ENCODE results near the gene BARD1. TPM values are rescaled to one million over a fixed set of nuclear protein-coding genes. Genes with fewer than 3 reads are reported as not detected.
"Not testable (repeated sequence)": the region's sequence is repeated elsewhere in the genome, so short reads cannot be mapped to it uniquely, and the experiment has no call there.

The BARD1 gene
- polyA plus RNA-seq, 4 donors: 0.81 to 8.6 (median 2.1) TPM

- FAIRE-seq; H3K4me1 ChIP-seq (ENCODE audit: control insufficient read depth in 3 of 3, insufficient read depth in 2 of 3, low read depth in 1 of 3, low read length in 2 of 3); H3K27me3 ChIP-seq (ENCODE audit: control insufficient read depth in 3 of 3, insufficient read depth in 3 of 3, low read length in 3 of 3); H3K36me3 ChIP-seq (ENCODE audit: control insufficient read depth in 3 of 3, insufficient read depth in 2 of 3, low read depth in 1 of 3, low read length in 3 of 3); H3K27ac ChIP-seq (ENCODE audit: low read depth in 1 of 3, low read length in 2 of 3); H3K9me3 ChIP-seq (ENCODE audit: control insufficient read depth in 2 of 2, insufficient read depth in 1 of 2, low read depth in 1 of 2, low read length in 1 of 2); H3K4me3 ChIP-seq (ENCODE audit: low read depth in 1 of 3, low read length in 3 of 3): not testable (repeated sequence)
- 2 to 14% (median 12%) methylated on average over 4 of the region's 12 CpGs for WGBS, 3 donors
- DNase-seq: peak in 1 of 2 donors; percentile 5
Observed at GRCh38 chr2:214683557-214683956, 125.9 kb downstream of the BARD1 start.

- FAIRE-seq (no peak), DNase-seq (no peak)
- no peaks in the 10 kb centered on the region for H3K36me3 ChIP-seq (ENCODE audit: control insufficient read depth in 3 of 3, insufficient read depth in 2 of 3, low read depth in 1 of 3, low read length in 3 of 3)
- H3K4me1 ChIP-seq (ENCODE audit: control insufficient read depth in 3 of 3, insufficient read depth in 2 of 3, low read depth in 1 of 3, low read length in 2 of 3): no peaks in the 10 kb centered on the region
- no peak overlapping the region for H3K27ac ChIP-seq (ENCODE audit: low read depth in 1 of 3, low read length in 2 of 3)
- H3K27me3 ChIP-seq (ENCODE audit: control insufficient read depth in 3 of 3, insufficient read depth in 3 of 3, low read length in 3 of 3): no peaks in the 10 kb centered on the region
- H3K4me3 ChIP-seq (ENCODE audit: low read depth in 1 of 3, low read length in 3 of 3): no peak overlapping the region
- H3K9me3 ChIP-seq (ENCODE audit: control insufficient read depth in 2 of 2, insufficient read depth in 1 of 2, low read depth in 1 of 2, low read length in 1 of 2): no peaks in the 10 kb centered on the region
- WGBS, 3 donors: 79 to 93% (median 81%) methylated on average over 1 of the region's 1 CpG
Observed at GRCh38 chr2:214679736-214680135, 129.7 kb downstream of the BARD1 start.

DNA sequence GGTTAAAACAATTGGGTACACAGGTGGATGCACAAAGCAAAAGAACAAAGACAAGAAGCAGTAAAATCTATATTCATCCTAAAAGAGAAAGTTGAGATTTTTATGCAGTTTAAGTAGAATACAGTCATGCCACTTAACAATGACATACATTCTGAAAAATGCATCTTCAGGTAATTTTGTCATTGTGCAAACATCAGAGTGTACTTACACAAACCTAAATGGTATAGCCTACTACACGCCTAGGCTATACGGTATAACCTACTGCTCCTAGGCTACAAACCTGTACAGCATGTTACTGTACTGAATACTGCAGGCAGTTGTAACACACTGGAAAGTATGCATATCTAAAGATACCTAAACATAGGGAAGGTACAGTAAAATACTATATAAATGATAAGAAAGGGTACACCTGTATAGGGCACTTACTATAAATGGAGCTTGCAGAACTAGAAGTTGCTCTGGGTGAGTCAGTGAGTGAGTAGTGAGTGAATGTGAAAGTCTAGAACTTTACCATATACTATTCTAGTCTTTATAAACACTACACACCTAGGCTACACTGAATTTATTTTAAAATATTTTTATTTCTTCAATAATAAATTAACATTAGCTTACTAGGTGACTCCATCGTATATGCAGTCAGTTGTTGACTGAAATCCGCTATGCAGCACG is 132.9 kb downstream of the BARD1 start:
- Histone ChIP-seq H3K27ac (ENCODE audit: low read depth in 1 of 3, low read length in 2 of 3) (no peak overlapping the region), H3K9me3 (ENCODE audit: control insufficient read depth in 2 of 2, insufficient read depth in 1 of 2, low read depth in 1 of 2, low read length in 1 of 2) (no peaks in the 10 kb centered on the region), H3K27me3 (ENCODE audit: control insufficient read depth in 3 of 3, insufficient read depth in 3 of 3, low read length in 3 of 3) (no peaks in the 10 kb centered on the region), H3K36me3 (ENCODE audit: control insufficient read depth in 3 of 3, insufficient read depth in 2 of 3, low read depth in 1 of 3, low read length in 3 of 3) (no peaks in the 10 kb centered on the region), H3K4me1 (ENCODE audit: control insufficient read depth in 3 of 3, insufficient read depth in 2 of 3, low read depth in 1 of 3, low read length in 2 of 3) (no peaks in the 10 kb centered on the region), H3K4me3 (ENCODE audit: low read depth in 1 of 3, low read length in 3 of 3) (no peak overlapping the region)
- no peak for FAIRE-seq
- DNase-seq: no peak
- WGBS, 3 donors: 86 to 92% (median 88%) methylated on average over 5 of the region's 5 CpGs

Data from small intestine (tissue), 7 donors.